ENCODE data around the gene KLHDC10.
"Not testable (repeated sequence)": the region's sequence is repeated elsewhere in the genome, so short reads cannot be mapped to it uniquely, and the experiment has no call there.

KLHDC10 gene

DNA sequence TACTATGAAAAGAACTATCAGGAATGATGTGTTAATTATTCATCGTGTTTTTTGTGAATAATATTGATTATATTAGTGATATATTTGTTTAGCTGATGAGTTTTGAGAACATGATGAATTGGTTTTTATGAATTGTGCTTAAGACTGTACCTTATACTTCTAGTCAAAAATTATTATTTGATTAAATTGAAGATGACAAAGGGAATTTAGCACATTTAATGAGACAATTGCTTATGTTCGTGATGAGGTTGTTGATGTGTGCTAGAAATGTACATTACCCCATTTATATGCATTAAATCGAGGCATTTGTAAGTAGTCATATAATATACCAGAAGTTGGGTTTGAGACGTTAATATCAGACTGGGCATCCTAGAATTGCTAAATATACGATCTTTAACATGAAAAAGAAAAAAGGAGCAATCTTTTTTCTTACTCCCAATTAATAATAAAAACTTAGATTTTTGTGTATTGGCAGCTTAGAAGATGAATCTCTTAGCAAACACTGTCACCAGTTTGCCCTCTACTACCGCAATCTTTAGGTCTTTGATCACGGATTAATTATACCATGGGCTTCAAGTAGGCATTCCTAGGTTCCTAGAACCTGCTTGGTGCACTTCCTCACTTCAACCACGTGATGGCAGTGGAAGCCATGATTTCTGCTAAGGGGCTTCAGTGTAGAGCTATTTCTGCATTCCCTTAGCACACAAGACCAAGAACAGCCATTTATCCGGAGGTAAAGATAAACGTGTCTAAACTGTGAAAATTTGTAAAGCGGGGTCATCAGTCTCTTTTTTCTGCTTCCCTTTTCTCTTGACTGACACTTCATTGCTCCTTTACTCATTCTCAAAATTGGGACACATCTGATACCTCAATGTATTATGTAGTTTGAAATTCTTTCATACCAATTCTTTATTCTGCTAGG is 1.6 kb downstream of the KLHDC10 start:
- in situ Hi-C loops (cut with HindIII; ENCODE audit: low sequenced_read_pairs) = no loop called here

DNA sequence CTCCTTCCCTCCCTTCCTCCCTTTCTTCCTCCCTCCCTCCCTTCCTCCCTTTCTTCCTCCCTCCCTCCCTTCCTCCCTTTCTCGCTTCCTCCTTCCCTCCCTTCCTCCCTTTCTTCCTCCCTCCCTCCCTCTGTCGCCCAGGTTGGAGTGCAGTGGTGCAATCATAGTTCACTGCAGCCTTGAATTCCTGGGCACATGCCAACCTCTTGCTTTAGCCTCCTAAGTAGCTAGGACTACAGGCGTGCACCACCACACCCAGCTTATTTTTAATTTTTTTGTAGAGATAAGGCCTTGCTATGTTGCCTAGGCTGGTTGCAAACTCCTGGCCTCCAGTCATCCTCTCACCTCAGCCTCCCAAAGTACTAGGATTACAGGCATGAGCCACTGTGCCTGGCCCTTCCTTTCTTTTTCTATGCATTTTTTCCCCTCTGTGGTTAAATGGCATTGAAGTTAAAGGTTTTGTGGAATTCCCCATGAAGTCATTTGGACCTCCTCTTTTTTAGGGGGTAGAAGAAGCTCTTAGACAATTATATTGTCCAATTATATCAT is 9.6 kb downstream of the KLHDC10 start:
- in situ Hi-C loops (cut with HindIII; ENCODE audit: low sequenced_read_pairs) = no loop called here

DNA sequence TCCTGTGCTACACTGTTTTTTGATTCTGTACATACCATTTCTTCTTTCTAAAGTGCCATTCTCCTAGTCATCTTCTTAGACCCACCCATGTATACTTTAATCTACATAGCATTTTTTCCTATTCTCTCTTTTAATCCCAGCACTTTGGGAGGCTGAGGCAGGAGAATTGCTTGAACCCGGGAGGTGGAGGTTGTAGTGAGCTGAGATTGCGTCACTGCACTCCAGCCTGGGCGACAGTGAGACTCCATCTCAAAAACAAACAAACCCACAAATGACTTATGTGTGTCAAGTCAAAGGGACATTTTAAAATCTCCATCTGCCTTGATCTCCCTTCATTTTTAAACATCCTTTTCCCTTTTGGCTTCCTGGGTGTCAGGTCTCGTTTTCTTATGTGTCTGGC is 13.2 kb downstream of the KLHDC10 start:
- in situ Hi-C loops (cut with HindIII; ENCODE audit: low sequenced_read_pairs) = not testable (repeated sequence)

DNA sequence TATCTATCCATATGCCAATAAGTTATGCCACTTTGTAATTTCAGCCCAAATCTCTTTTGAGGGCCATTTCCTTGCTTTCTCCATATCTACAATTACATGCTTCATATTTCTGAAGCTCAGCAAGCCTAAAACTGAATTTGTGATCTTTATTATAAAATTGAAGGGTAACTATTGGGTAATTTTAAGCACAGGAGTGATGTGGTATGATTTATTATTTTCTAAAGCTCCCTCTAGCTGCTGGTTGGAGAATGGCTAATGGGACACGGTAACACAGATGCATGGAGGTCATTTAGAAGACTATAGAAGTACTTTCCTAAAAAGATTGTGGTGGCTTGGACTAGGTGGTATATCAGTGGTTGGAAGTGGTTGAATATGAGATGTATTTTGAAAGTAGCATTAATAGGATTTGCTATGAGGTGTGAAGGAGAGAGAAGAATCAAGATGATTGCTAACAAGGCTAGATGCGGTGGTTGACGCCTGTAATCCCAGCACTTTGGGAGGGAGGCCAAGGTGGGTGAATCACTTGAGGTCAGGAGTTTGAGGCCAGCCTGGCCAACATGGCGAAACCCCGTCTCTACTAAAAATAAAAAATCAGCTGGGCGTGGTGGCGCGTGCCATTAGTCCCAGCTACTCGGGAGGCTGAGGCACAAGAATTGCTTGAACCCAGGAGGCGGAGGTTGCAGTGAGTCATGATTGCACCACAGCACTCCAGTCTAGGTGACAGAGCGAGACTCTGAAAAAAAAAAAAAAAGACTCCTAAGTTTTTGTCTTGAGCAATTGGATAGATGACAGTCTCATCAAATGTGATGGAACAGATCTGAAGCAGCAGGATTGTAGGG is 13.9 kb downstream of the KLHDC10 start:
- in situ Hi-C loops (cut with HindIII; ENCODE audit: low sequenced_read_pairs) = no loop called here

DNA sequence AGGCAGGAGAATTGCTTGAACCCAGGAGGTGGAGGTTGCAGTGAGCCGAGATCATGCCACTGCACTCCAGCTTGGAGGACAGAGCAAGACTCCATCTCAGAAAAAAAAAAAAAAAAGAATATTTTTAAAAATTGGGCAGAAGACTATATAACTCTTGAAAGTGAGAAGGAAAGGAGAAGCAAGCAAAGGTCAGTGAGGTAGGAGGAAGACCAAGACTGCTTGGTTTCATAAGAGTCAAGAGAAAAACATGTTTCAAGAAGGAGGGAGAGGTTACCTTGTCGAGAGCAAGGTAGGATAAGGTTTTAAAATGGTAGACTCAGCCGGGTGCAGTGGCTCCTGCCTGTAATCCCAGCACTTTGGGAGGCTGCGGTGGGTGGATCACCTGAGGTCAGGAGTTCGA is 14.9 kb downstream of the KLHDC10 start:
- in situ Hi-C loops (cut with HindIII; ENCODE audit: low sequenced_read_pairs) = not testable (repeated sequence)

- in situ Hi-C loops (cut with HindIII; ENCODE audit: low sequenced_read_pairs) = no loop called here
Observed at GRCh38 chr7:130086938-130087337, 16.6 kb downstream of the KLHDC10 start.

DNA sequence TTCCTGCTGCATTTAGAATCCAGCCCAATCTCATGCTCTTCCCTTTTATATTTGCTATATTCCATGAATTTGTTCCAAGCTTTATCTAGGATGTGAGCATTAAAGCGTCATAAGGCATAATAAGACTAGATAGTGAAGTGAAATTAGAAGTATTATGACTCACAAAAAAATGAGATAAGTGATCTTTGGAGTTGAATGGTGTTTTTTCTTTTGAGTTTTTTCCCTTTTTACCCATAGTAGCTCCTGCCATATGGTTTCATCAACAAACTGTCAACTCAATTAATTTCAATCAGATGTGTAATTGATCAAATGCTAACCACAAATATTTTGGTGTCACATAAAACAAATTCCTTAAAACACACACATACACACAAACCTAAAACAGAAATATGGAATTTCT is 17.0 kb downstream of the KLHDC10 start:
- in situ Hi-C loops (cut with HindIII; ENCODE audit: low sequenced_read_pairs) = no loop called here

GRCh38 chr7:130090745-130091532 is 20.6 kb downstream of the KLHDC10 start:
- in situ Hi-C loops (cut with HindIII; ENCODE audit: low sequenced_read_pairs) = no loop called here

- in situ Hi-C loops (cut with HindIII; ENCODE audit: low sequenced_read_pairs) = no loop called here
Observed at GRCh38 chr7:130091999-130092398, 21.7 kb downstream of the KLHDC10 start.

DNA sequence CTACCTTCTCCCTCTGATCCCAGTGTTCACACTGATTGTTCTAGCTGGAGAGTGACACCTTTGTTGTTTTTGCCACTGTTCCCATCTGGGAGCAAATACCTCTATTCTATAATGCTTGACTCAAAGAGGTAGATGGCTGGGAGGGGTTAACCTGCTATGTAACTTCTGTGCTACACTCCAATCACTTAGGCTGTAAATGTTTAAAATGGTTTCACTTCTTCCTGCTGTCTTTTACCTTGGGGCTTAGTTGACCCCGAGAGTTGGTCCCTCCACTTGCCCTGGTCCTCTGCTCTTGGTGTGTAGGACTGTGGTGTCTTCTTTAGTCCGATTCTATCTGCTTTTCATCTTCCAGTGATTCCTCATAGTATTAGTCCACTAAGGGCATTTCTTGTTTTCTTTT is 22.3 kb downstream of the KLHDC10 start:
- in situ Hi-C loops (cut with HindIII; ENCODE audit: low sequenced_read_pairs) = no loop called here

DNA sequence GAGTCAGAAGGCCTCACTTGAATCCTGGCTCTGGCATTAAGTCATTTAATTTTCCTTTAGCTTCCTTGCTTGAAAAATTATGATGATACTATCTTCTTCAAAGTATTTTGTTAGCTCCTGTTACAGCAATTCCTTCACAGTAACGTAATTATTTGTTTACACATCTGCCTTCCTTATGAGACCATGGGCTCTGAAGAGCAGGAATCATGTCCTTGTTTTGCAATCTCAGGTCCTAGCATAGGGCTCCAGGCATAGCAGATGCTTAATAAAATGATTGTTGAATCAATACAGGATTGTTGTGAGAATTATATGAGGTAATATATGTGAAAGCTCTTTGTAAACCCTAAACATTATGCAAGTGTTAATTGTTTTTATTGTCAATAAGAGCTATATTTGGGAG is 25.5 kb downstream of the KLHDC10 start:
- in situ Hi-C loops (cut with HindIII; ENCODE audit: low sequenced_read_pairs) = no loop called here

DNA sequence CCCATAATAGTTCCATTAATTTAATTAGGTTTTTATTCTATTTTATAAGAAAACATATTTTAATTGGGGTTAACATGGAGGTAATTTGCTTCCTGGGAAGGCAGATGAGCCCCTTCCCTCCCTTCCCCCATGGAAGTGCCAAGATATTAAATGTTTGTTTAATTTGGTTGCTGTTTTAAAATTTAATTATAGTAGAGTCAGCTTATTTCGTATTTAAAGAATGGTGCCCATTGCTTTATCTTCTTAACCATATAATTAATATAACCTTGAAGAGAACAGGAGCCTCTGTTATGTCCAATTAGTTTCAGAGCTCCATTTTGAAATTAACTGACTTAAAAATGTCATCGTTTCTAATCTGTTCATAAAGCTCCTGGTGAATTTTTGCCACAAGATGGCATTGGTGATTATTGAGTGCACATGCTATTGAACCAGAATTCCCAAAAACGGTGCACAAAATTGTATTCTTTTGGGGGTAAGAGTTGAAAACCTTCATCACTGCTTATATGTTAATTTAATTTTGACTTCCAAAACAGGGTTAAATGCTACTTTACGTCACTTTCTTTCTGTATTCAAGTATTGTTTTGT is 26.0 kb downstream of the KLHDC10 start:
- in situ Hi-C loops (cut with HindIII; ENCODE audit: low sequenced_read_pairs) = no loop called here

DNA sequence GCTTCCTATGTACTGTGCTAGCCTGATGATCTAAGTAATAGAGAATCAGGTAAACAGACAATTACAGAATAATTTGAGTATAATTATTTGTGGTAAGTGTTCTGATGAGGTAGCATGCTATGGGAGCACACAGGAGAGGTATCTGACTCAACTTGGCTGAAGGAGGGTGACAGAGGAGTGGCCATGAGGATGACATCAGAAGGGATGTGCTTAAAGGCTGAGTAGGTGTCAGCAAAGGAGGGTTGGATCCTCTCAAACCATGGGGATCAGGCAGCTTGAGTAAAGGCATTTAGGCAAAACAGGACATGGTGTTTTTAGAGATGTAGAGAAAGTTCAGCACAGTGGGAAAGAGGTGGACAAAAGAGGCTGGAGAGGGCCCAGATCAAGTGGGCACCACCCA is 29.0 kb downstream of the KLHDC10 start:
- in situ Hi-C loops (cut with HindIII; ENCODE audit: low sequenced_read_pairs) = no loop called here

- in situ Hi-C loops (cut with HindIII; ENCODE audit: low sequenced_read_pairs) = no loop called here
Observed at GRCh38 chr7:130102588-130102987, 32.3 kb downstream of the KLHDC10 start.

- in situ Hi-C loops (cut with HindIII; ENCODE audit: low sequenced_read_pairs) = no loop called here
Observed at GRCh38 chr7:130107949-130108674, 37.8 kb downstream of the KLHDC10 start.

DNA sequence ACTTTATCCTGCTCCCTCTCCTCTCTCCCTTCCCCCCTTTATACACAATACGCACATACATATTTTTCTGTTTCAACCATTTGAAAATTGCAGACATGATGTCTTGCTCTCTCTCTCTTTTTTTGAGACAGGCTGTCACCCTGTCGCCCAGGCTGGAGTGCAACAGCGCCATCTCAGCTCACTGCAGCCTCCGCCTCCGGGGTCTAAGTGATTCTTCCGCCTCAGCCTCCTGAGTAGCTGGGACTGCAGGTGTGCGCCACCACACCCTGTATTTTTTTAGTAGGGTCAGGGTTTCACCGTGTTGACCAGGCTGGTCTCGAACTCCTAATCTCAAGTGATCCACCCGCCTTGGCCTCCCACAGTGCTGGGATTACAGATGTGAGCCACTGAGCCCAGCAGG is 38.5 kb downstream of the KLHDC10 start:
- in situ Hi-C loops (cut with HindIII; ENCODE audit: low sequenced_read_pairs) = no loop called here

GRCh38 chr7:130112093-130112492 is 41.8 kb downstream of the KLHDC10 start:
- in situ Hi-C loops (cut with HindIII; ENCODE audit: low sequenced_read_pairs) = no loop called here

- in situ Hi-C loops (cut with HindIII; ENCODE audit: low sequenced_read_pairs) = no loop called here
Observed at GRCh38 chr7:130112662-130113425, 42.5 kb downstream of the KLHDC10 start.

GRCh38 chr7:130113426-130113805 is 43.1 kb downstream of the KLHDC10 start:
- in situ Hi-C loops (cut with HindIII; ENCODE audit: low sequenced_read_pairs) = not testable (repeated sequence)

Measured in DLD1 (cell line).